Measurements from ENCODE around the gene PRH2. TPM values are rescaled to one million over a fixed set of nuclear protein-coding genes. Genes with fewer than 3 reads are reported as not detected.

PRH2 gene
- total RNA-seq: 0.09 TPM in 1 of 2 replicates, not detected in the other

DNA sequence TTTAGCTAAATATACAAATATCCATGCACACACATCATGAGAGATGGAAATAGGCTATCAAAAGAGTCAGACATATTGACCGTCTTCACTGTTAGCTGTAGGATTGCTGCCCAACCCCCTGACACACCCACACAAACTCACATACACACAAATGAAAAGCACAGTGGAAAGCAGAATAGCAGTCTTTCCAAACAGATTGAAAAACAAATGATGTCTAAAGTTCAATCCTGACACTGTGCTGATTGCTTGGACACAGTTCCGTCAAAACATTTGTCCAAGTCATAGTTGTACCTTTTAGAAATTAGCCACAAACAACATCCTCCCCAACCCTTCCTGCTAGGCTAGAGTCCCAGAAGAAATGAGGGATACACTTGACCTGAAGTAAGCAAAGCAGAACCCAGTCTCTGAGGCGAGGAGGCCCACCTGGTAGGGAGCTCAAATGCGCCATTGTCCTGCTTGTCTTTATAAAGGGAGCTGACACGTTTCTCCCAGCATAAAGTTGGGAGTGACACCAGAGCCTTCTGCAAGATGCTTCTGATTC lies at the start of gene PRH2:
TSS of gene PRH2 (plus strand) at position 491 of the 541 bp plus-strand sequence. CDS start at position 529, 38 bp downstream.

DNA sequence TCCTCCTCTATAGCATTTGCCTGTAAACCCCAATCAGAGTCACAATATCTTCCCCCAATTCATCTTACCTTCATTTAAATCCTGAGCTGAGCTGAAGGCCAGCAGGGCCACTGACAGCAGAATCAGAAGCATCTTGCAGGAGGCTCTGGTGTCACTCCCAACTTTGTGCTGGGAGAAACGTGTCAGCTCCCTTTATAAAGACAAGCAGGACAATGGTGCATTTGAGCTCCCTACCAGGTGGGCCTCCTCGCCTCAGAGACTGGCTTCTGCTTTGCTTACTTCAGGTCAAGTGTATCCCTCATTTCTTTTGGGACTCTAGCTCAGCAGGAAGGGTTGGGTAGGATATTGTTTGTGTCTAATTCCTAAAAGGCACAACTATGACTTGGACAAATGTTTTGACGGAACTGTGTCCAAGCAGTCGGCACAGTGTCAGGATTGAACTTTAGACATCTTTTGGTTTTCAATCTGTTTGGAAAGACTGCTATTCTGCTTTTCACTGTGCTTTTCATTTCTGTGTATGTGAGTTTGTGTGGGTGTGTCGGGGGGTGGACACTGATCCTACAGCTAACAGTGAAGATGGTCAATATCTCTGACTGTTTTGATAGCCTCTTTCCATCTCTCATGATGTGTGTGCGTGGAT lies 44.8 kb upstream of the PRH2 start, which contains the start of gene PRH1:
TSS of gene PRH1 (minus strand) at position 170 of the 640 bp plus-strand sequence. CDS start at position 132, 38 bp downstream.

DNA sequence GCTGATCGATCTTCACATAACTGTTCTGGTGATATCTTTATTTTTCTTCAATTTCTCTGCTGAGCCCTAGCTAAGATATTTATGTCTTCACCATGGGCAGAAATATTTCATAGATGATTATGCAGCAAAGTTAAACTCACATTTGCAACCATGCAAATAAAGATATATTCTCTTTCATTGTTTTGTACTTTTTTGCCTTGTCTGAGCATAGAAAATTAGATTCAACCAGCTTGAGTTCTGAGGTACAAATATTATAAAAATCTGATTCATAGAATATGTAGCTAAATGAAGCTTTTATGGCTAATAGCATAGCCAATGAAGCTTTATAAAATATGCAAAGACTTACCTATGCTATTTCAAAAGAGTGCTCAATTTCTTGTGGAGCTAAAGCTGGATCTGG lies 19.6 kb upstream of the PRH2 start, which contains the start of gene TAS2R13:
TSS of gene TAS2R13 (minus strand) at position 101 of the 400 bp plus-strand sequence. CDS start 264 bp downstream, outside the sequence.

DNA sequence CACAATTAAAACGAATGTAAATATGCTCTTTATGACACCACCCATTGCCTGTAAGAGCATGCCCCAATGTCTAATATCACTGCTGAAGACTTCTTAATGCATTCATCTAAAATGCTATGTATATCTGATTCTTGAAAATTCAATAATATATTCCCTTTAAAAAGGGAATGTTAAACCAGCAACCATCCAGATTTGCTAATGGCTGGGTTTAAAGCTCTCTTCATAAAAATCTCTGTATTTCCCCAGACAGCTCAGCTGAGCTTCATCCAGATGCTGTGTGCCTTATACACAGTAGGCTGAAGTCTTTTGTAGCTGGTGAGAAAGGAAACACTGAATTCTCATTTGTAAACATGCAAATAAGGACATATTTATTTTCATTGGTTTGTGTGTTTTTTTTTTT lies 10.1 kb downstream of the PRH2 start, which contains the start of gene TAS2R14:
TSS of gene TAS2R14 (minus strand) at position 101 of the 400 bp plus-strand sequence. CDS start at position 45, 56 bp downstream.

Other genes starting within 250 kb of the PRH2 start
- gene YBX3, start 205.9 kb upstream of the PRH2 start, total RNA-seq: 128 and 157 TPM in 2 replicates
- 0.09 TPM in 1 of 2 replicates, not detected in the other for gene TAS2R7, start 126.6 kb upstream of the PRH2 start, total RNA-seq
- 0.09 and 0.11 TPM in 2 replicates for gene TAS2R8, start 122.0 kb upstream of the PRH2 start, total RNA-seq
- 0.09 and 0.11 TPM in 2 replicates for gene TAS2R9, start 119.1 kb upstream of the PRH2 start, total RNA-seq
- gene TAS2R10, start 102.9 kb upstream of the PRH2 start, total RNA-seq: 0.43 and 0.77 TPM in 2 replicates
- 0.17 and 0.22 TPM in 2 replicates for gene PRR4, start 79.8 kb upstream of the PRH2 start, total RNA-seq
- gene PRH1, start 45.0 kb upstream of the PRH2 start, total RNA-seq: 7.6 and 10.3 TPM in 2 replicates
- 0.54 and 1.0 TPM in 2 replicates for gene TAS2R13, start 19.7 kb upstream of the PRH2 start, total RNA-seq
- 1.5 and 1.6 TPM in 2 replicates for gene TAS2R14, start 10.0 kb downstream of the PRH2 start, total RNA-seq
- 1.6 and 2.4 TPM in 2 replicates for gene TAS2R50, start 57.7 kb downstream of the PRH2 start, total RNA-seq
- gene TAS2R20, start 69.1 kb downstream of the PRH2 start, total RNA-seq: 1.7 and 2.4 TPM in 2 replicates
- gene TAS2R19, start 93.4 kb downstream of the PRH2 start, total RNA-seq: 2.9 and 4.0 TPM in 2 replicates
- gene TAS2R31, start 102.2 kb downstream of the PRH2 start, total RNA-seq: 2.7 and 3.1 TPM in 2 replicates
- 1.5 and 1.6 TPM in 2 replicates for gene TAS2R46, start 133.1 kb downstream of the PRH2 start, total RNA-seq
- gene TAS2R43, start 163.1 kb downstream of the PRH2 start, total RNA-seq: 0.22 TPM in 1 of 2 replicates, not detected in the other
- 1.6 and 2.7 TPM in 2 replicates for gene TAS2R30, start 205.4 kb downstream of the PRH2 start, total RNA-seq
- 4.4 and 5.7 TPM in 2 replicates for gene SMIM10L1, start 242.0 kb downstream of the PRH2 start, total RNA-seq

Measured in dermis lymphatic vessel endothelial cell (primary cell).